ENCODE measurements around the gene LGALS7.

Gene LGALS7

DNA sequence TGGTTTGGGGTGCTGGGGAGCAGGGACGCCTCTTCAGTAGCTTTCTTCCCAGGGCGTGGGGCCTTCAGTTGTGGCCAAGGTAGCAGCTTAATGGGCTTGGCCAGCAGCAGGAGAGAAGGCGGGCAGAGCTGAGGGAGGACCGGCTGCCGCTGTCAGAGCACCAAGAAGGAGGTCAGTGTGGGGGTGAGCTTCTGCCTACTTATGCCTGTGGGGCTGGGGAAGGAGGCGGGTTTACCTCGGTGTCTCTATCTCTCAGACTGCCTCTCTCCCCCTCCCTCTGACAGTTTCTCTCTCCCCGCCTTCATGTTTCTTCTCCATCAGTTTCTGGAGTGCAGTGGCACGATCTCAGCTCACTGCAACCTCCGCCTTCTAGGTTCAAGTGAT, 29.0 kb downstream of the LGALS7 start, which contains the start of gene CAPN12:
Gene CAPN12 (minus strand): TSS at position 177 of the 384 bp plus-strand sequence. CDS start 309 bp downstream, outside the sequence.
- no peak for DNase-seq (ENCODE audit: low read depth)
- H3K4me3 ChIP-seq (ENCODE audit: control insufficient read depth, low read depth, low read length), result no peak within 1 kb of the TSS
- TF ChIP-seq, protein P1, sequence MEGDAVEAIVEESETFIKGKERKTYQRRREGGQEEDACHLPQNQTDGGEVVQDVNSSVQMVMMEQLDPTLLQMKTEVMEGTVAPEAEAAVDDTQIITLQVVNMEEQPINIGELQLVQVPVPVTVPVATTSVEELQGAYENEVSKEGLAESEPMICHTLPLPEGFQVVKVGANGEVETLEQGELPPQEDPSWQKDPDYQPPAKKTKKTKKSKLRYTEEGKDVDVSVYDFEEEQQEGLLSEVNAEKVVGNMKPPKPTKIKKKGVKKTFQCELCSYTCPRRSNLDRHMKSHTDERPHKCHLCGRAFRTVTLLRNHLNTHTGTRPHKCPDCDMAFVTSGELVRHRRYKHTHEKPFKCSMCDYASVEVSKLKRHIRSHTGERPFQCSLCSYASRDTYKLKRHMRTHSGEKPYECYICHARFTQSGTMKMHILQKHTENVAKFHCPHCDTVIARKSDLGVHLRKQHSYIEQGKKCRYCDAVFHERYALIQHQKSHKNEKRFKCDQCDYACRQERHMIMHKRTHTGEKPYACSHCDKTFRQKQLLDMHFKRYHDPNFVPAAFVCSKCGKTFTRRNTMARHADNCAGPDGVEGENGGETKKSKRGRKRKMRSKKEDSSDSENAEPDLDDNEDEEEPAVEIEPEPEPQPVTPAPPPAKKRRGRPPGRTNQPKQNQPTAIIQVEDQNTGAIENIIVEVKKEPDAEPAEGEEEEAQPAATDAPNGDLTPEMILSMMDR (IDR thresholded peaks at IDR 0.05; ENCODE audit: control insufficient read depth, insufficient read depth, low read depth, low read length, missing control alignments), result no peak

DNA sequence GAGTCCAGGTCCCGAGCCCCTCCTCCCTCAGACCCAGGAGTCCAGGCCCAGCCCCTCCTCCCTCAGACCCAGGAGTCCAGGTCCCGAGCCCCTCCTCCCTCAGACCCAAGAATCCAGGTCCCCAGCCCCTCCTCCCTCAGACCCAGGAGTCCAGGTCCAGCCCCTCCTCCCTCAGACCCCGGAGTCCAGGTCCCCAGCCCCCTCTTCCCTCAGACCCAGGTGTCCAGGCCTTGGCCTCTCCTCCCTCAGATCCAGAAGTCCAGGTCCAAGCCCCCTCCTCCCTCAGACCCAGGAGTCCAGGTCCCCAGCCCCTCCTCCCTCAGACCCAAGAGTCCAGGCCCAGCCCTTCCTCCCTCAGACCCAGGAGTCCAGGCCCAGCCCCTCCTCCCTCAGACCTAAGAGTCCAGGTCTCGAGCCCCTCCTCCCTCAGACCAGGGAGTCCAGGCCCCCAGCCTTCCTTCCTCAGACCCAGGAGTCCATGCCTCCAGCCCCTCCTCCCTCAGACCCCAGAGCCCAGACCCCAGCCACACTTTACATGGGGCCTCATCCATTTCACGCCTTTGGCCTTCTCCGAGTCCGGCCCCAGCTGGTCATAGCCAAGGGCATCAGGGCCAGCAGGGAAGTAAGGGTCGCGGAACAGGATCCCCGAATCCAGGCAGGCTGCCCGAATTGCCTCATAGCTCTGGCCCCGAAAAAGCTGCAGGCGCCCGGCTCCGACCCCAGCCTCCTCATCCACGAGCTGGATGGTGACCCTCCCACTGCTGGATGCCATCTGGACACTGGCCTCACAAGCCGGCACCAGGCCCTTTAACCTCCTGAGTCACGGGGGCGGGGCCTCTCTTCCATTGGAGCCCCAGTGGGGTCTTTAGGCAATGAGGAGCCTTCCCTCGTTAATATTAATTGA, 29.7 kb downstream of the LGALS7 start:
- no peak for DNase-seq (ENCODE audit: low read depth)
- TF ChIP-seq, protein P1 (IDR thresholded peaks at IDR 0.05; ENCODE audit: control insufficient read depth, insufficient read depth, low read depth, low read length, missing control alignments), result no peak
- no peak overlapping the region for H3K4me3 ChIP-seq (ENCODE audit: control insufficient read depth, low read depth, low read length)

DNA sequence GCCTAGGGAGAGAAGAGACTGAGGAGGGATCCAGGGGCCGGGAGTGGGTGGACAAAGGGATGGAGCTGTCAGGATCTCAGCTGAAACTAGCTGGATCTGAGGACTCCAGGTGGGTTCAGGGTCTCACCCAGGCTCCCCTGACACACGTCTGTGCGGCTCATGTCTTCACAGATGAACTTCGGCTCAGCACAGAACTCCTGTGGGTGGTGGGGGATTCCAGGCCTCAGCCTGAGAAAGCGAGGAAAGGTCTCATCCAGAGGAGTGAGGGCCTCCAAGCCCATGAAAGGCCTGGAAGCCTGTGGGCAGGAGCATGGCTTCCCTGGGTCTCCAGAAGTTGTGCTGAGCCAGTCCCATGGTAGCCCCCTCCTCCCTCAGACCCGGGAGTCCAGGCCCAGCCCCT, 30.4 kb downstream of the LGALS7 start:
- H3K4me3 ChIP-seq (ENCODE audit: control insufficient read depth, low read depth, low read length), result no peak overlapping the region
- TF ChIP-seq, protein P1 (IDR thresholded peaks at IDR 0.05; ENCODE audit: control insufficient read depth, insufficient read depth, low read depth, low read length, missing control alignments), result no peak
- DNase-seq (ENCODE audit: low read depth), result no peak

DNA sequence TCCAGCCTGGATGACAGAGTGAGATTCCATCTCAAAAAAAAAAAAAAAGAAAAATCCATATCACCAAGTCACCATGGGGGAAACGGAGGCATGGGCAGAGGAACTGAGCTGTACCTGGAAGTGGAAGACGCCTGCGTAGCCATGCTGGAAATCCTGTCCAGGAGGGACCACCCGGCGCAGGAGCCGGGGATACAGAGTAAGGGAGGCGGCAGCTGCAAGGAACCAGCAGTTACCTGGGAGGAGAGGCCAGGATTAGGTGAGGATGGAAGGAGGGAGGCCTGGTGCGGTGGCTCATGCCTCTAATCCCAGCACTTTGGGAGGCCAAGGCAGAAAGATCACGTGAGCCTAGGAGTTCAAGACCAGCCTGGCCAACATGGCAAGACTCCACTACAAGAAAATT, 31.0 kb downstream of the LGALS7 start:
- no peak for DNase-seq (ENCODE audit: low read depth)
- no peak overlapping the region for H3K4me3 ChIP-seq (ENCODE audit: control insufficient read depth, low read depth, low read length)
- TF ChIP-seq, protein P1 (IDR thresholded peaks at IDR 0.05; ENCODE audit: control insufficient read depth, insufficient read depth, low read depth, low read length, missing control alignments), result no peak

DNA sequence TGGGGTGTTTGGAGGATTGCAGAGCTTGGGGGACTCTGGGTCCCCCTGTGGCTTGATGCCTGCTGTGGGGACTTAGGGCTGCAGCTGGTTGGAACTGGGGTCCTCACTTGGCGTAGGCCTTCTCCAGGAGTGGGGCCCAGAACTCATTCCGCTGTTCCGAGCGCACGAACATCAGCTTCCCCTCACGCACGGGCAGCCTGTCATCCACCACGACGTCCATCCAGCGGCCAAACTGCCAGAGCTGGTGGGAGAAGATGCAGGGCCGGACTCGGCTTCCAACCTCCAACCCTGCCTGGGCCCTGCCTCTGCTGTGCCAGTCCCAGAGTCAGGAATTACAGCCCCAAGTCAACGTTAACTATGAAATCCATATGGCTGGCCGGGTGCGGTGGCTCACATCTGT, 31.6 kb downstream of the LGALS7 start:
- TF ChIP-seq, protein P1 (IDR thresholded peaks at IDR 0.05; ENCODE audit: control insufficient read depth, insufficient read depth, low read depth, low read length, missing control alignments), result no peak
- DNase-seq (ENCODE audit: low read depth), result no peak
- H3K4me3 ChIP-seq (ENCODE audit: control insufficient read depth, low read depth, low read length), result no peak overlapping the region

DNA sequence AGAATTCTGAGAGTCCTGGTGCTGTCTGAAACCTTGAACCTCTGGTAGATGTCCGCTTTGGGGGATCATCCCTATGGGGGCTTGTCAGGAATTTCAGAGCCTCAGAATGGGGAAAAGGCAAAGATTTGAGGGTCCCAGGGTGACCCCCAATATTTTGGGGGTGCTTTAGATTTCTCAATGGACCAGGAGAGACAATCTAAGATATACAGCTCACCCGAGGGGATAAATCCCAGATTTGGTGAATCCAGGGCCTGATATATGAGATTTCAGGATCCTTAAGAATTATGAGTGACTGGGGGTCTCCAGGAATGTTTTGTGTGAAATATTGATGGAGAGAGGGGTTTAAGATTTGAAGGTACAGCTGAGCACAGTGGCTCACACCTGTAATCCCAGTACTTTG, 32.4 kb downstream of the LGALS7 start:
- no peak for DNase-seq (ENCODE audit: low read depth)
- TF ChIP-seq, protein P1 (IDR thresholded peaks at IDR 0.05; ENCODE audit: control insufficient read depth, insufficient read depth, low read depth, low read length, missing control alignments), result no peak
- no peak overlapping the region for H3K4me3 ChIP-seq (ENCODE audit: control insufficient read depth, low read depth, low read length)
